ENCODE results near the gene SGTA.

DNA sequence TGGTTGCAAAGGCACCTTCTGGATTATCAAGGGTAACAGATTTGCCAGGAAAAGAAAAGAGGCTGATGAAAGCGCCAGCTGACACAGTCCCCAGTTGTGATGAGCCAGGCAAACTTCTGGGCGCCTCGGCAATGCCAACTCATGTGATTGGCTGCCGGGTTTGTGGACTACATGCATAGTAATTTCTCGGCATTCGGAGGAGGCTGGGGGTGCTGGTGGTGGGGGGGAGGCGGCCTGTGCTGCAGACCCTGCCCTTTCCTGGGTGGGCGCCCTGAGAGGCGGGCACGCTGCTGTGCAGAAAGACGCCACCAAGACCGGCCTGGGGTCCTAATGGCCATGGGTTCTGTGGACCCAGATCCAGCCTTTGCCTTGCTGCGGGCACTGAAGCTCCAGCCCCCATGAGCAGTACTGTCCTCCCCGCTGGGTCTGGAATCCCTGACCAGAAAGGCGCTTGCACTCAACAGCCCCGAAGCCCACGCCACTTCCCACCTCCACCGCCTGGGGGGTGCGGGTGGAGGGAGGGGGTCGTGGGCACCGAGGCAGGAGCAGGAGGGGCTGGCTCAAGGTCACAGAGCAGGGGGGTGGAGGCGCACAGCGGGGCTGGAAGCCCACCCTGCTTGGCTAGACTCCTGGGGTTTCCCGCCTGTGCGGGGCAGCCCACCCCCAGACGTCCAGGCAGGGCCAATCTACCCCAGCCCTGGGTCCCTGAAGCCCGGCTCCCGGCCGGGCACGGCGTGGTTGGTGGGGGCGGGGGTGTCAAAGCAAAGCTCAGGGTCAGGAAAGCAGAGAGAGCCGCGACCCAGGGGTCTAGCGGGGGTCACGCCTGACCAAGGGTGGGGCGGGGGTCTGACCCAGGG is 62.9 kb downstream of the SGTA start:
- TF ChIP-seq, protein P1, sequence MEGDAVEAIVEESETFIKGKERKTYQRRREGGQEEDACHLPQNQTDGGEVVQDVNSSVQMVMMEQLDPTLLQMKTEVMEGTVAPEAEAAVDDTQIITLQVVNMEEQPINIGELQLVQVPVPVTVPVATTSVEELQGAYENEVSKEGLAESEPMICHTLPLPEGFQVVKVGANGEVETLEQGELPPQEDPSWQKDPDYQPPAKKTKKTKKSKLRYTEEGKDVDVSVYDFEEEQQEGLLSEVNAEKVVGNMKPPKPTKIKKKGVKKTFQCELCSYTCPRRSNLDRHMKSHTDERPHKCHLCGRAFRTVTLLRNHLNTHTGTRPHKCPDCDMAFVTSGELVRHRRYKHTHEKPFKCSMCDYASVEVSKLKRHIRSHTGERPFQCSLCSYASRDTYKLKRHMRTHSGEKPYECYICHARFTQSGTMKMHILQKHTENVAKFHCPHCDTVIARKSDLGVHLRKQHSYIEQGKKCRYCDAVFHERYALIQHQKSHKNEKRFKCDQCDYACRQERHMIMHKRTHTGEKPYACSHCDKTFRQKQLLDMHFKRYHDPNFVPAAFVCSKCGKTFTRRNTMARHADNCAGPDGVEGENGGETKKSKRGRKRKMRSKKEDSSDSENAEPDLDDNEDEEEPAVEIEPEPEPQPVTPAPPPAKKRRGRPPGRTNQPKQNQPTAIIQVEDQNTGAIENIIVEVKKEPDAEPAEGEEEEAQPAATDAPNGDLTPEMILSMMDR (conservative IDR thresholded peaks at IDR 0.05; ENCODE audit: low read depth, low read length): no peak
- no peak for TF ChIP-seq BHLHE40 (IDR thresholded peaks at IDR 0.05; ENCODE audit: low read depth, low read length)
- TF ChIP-seq RCOR1 (IDR thresholded peaks at IDR 0.05; ENCODE audit: insufficient replicate concordance, low read length): no peak
- no peak for TF ChIP-seq POLR2A (IDR thresholded peaks at IDR 0.05; ENCODE audit: low read depth, low read length)
- no peak for TF ChIP-seq CEBPB (IDR thresholded peaks at IDR 0.05; ENCODE audit: low read depth, low read length)
- no peak for TF ChIP-seq SMC3 (IDR thresholded peaks at IDR 0.05; ENCODE audit: low read depth, low read length)
- TF ChIP-seq MXI1 (IDR thresholded peaks at IDR 0.05; ENCODE audit: borderline replicate concordance, low read depth, low read length): no peak
- TF ChIP-seq, protein P2, sequence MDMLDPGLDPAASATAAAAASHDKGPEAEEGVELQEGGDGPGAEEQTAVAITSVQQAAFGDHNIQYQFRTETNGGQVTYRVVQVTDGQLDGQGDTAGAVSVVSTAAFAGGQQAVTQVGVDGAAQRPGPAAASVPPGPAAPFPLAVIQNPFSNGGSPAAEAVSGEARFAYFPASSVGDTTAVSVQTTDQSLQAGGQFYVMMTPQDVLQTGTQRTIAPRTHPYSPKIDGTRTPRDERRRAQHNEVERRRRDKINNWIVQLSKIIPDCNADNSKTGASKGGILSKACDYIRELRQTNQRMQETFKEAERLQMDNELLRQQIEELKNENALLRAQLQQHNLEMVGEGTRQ (IDR thresholded peaks at IDR 0.05; ENCODE audit: low read depth, low read length): no peak
- TF ChIP-seq CHD1 (IDR thresholded peaks at IDR 0.05; ENCODE audit: low read depth, low read length): no peak
- TF ChIP-seq RAD21 (IDR thresholded peaks at IDR 0.05; ENCODE audit: low read length): no peak
- no peak for TF ChIP-seq RFX5 (IDR thresholded peaks at IDR 0.05; ENCODE audit: low read depth, low read length)
- TF ChIP-seq, protein P3, sequence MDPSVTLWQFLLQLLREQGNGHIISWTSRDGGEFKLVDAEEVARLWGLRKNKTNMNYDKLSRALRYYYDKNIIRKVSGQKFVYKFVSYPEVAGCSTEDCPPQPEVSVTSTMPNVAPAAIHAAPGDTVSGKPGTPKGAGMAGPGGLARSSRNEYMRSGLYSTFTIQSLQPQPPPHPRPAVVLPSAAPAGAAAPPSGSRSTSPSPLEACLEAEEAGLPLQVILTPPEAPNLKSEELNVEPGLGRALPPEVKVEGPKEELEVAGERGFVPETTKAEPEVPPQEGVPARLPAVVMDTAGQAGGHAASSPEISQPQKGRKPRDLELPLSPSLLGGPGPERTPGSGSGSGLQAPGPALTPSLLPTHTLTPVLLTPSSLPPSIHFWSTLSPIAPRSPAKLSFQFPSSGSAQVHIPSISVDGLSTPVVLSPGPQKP (IDR thresholded peaks at IDR 0.05; ENCODE audit: borderline replicate concordance, low read depth, low read length): no peak

All from IMR-90 (cell line).